HT-29 (cell line): ENCODE results near the gene ZMYND8. TPM values are rescaled to one million over a fixed set of nuclear protein-coding genes. Genes with fewer than 3 reads are reported as not detected.

Experiments used
- DNase-seq: peaks from one replicate; pipeline ENCODE4 v3.0.0-alpha.2; 2015; ENCODE audit warnings: low spot score
- total RNA-seq: library from RNA; depleted of rRNA; stranded (reverse); fragments of >200 nt; shearing (Covaris generic); gene quantifications from 2 replicates; pipeline ENCODE4 v1.2.3, GENCODE V29; 2014

The ZMYND8 gene
- total RNA-seq, 1 experiment from 2014 or later, result 30.9 TPM

DNA sequence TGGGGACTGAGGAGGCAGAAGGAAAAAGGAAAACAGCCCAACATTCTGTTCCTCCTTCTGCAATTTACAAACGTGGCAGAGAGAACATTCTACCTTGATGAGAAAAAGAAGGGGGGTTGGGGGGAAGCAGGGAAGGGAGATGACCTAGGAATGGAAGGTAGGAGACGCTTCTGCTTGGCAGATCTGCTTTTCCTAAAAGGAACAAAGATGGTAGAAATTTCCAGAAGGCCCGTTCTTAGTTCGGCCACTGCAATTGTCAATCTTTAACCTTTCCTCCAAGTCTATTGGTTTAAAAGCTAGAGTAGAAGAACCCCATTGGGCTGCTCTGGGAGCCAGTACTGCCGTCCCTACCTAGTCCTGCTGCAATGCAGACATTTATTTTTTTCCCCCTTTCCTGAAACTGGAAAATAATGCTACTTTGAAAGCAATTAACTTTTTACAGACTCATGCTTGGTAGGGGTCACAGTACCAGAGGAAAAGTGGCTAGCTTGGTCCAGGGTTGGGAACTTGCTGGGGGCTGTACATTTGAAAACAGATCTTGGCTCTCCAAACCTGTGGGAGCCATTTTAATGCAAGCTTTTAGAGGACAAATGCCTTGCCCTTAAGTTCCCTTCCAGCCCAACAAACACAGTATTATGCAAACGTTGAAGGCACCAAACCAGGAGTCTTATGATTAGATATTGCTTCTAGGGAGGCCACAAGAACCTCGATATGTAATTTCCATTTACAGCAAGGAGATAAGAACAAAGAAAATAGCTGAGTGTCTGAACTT lies 2.6 kb downstream of the ZMYND8 start:
- peak; percentile 41 for DNase-seq

DNA sequence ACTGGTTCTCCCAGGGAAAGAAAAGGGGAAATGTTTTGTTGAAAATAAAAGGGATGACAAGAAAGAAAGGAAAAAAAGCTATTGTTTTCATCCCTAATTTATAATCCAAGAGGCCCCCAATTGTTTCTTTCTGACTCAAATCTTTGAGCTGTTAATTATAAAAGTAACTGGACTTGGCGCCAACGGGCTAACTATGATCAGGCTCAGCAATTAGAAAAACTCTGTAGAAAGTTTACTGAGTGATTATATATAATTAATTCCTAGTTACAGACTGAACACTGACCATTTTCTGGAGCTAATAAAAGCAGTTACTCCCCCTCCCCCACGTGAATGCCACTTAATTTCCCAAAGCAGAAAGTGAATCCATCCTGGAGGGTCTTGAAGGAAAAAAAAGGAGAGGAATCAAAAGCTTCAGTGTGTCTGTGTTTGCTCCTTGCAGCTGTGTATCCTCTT lies 3.2 kb downstream of the ZMYND8 start:
- no peak for DNase-seq

DNA sequence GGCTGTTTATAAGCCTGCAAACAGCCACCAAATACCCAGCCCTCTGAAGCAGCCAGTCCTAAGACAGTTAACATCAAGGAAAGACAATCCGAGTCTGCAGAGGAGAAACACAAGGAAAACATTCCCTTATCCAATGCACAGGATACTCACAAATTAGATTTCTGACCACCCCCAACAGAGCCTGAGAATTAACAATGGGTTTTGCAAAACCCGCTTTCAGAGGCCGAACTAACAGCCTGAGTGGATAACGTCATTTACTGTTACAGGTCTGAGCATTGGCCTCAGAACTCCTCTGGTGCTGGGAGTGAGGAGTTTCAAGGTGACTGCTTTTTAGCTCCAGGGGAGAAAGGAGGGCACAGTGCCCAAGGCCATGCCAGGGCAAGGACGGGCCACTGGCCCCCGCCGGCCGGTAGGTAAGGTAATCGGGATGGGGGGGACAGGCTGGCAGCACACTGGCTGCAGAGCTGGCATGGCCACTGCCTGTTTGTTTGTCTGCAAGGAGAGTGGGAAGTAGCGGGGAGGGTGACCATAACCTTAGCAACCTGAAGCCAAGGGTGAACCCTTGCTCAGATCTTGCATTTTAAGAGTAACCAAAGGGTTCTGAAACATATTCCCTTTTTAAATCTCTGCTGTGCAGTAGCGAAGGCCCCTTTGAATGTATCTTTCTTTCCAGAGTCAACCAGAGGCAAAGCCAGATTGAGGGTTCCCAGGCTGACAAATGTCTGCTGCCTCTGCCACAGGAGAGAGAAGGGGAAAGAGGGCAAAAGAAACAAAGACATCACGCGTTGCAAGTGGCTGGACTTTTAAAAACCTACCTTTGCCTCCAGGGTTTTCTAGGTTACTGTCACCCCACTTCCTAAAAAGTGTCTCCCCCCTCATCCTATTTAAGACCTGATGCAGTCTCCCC lies 3.9 kb downstream of the ZMYND8 start:
- peak; percentile 51 for DNase-seq

DNA sequence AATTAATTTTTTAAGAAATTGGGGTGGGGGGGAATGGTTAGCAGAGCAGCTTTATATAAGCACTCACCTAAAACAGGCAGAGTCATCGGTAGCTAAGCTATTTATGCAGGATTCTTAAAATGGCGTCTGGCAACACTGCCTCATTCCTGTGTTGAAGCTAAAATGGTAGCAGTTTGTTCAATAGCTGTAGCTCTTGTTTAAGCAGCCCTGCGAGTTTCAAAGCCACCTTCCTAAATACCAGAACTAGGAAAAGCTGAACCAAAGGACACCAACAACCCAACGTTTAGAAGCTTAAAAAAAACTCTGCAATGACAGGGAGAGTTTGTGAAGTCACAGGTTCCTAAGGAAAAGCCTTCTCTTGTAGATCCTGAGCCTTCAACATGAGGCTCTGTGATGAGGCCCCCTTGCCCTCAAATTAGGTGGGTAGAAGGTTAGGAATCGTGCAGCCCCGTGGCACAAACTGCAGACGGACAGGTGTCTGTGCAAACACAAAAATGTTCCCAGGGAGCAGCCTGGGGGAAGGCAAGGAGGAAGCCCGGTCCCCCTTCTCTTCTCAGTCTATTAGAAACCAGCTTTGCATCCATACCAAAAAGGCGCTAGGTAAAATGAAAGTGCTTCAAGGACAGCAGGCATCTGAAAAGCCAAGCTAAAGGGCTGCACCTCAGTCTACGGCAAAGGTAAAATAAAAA lies 4.7 kb downstream of the ZMYND8 start:
- peak; percentile 42 for DNase-seq

DNA sequence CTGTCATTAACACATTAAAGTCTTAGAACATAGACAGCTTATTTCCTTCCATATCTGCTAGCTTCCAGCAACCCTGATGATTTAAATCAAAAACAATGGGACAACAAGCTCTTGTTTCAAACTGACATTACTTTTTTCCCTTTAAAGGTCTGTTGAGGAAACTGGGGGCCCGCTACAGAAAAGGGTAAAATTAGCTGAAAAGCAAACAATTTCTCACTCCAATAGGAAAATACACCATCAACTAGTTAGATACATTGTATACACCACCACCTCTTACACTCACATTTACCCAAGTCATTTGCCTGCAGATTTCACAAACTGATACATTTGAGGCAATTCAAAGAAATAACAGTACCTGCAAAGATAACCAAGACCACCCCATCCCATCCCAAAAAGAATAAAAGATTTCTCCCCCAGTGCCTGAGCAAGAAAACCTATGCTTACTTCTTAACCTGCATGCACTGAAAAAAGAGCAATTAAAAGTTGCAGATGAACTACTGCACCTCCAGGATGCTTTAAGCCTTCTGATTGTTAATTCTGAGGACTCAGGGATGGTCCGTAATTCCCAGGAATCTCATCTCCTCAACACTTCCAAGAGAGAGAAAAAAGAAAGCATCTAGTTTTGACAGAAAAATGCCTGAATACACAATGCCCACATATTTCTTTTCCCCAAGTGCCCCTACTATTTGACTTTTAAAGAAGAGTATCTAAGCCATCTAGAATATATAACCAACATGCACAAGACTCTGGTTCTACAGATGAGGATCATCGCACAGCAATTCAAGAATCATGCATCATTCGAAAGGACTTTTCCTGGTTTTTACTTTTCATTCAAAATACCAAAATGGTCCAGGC lies 5.6 kb downstream of the ZMYND8 start:
- no peak for DNase-seq

DNA sequence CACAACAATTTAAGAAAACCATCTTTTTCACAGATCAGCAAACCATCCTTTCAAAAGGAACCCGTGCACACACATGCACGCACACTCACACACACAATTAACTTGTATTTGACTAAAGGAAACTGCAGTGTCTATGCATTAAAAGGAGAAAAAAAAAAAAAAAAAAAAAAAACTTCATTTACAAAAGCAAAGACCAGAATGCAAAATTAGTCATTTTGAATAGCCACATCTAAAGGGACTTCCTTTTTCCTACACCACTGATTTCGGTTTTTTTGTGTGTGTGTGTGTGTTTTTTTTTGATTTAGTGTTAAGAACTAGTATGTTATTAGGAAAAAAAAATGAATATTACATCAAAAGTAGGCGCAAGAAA lies 6.3 kb downstream of the ZMYND8 start:
- no peak for DNase-seq

DNA sequence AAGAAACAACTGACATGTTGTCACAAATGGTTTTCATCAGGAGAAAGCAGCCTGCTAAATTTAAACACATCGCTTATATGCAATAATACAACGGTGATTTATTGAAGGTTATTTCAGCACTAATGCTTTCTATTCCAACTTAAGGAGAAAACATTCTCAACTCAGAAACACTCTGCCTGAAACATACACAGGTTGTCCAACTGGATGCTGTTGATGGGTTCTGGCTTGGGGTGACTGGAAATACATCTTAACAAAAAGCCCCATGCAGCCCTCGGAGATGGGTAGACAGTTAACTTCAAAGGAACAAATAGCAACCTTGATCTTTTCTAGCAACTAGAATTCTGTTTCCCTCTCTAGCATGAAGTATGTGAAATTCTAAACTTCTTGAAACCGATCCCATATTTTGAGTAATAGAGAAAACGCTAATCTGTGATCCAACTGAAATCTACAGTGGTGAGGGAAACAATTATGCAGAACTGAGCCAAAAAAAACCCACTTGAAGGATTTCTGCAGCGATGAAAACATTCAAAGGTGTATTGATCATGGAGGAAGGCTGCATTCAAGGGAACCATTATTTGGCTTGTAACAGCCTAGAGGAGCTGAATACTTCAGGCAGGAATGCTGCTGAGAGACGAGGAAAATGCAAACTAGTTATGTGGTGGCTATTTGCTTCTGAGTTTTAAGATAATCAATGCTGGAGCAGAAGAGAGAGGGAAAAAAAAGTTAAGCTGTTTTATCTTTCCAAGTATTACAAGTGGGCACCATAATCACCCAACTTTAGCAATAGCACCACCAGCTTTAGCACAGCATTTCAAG lies 6.9 kb downstream of the ZMYND8 start:
- DNase-seq, result no peak

DNA sequence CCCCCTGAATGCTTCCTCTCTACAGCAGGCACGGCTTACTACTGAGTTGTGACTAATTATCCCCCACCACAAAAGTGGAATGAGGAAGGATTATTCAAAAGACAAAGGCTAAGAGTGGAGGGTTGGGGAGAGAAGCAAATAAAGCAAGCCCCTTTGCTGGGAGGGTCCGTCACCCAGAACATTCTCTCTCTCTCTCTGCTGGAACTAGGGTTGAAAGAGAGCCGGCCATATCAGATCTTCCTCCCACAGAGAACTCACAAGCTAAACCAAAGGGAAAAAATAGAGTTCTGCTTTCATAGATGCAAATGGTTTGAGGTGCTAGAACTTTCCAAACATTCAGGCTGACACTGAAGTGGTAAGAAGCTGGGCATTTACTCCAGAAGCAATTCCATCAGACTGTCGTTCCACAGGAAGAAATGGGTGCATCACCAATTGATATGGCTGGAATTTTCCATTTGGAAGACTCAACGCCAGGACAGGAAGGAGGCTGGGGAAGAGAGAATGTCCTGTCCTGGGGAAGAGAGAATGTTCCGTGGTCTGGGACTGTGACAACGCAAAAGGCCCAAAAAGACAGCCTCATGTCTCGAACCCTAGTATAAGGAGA lies 7.9 kb downstream of the ZMYND8 start:
- DNase-seq, result no peak

DNA sequence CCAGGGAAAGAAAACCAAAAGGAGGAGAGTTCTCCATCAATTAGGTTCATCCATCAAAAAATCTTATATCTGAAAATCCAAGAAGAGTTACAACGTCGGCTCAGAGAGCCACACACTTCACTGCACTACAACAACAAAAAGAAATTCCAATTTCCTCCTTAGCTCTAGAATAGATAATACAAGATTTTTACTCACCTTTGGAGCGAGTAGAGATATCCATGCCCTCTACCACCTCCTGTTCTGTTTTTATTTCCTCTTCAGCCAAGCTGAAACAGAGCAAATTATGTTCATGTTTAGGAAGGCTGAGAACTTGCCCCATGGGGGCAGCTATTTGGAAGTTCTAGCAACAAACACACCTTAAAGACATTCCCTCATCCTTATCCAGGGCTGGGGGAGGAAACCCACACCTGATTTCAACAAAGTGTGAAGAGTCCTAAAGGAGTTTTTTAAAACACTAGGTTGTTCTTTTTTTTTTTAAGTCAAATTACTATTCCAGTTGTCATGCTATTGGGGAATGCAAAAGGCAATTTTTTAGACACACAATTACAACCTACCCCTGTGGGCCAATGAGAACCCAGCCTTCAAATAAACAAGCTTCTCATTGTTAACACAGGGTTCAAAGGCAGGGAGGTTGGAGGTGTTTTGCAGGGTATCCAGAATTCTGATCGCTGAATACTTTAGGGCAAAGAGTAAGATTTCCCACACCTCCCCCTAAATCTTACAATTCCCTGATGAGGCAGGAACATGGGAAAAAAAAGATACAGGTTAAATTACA lies 8.7 kb downstream of the ZMYND8 start:
- DNase-seq, result no peak

DNA sequence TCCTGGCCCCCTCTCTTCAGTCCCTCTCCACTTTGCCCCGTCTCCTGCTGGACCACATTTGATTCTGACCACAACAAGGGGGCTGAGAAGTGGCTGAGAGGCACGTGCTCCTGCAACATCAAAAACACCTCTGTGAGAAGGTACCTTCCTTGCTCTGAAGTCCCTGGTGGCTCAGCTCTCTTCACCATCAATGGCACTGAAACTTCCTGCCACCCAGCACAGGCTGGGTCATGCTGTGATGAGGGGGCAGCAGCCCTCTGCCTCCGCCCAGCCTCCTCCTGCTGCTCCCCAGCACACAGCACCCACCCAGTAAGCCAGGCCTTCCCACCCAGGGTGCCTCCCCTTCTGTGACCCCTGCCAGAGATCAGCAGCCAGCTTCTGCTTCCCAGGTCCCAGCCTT lies 10.3 kb downstream of the ZMYND8 start:
- DNase-seq, result no peak

DNA sequence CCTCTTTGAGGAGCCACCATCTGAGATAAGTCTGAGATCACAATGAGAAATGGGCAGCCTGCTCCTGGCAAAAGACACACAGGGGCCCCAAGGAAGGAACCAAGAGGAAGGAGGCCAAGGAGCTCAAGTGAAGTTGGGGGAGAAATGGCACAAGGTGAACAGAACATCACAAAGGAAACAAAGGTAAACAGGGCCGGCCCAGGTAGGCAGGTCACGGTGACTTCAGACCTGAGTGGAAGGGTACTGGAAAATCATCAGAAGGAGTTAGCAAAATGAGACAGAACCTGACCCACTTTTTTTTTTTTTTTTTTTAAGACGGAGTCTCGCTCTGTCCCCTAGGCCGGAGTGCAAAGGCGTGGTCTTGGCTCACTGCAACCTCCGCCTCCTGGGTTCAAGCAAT lies 11.3 kb downstream of the ZMYND8 start:
- no peak for DNase-seq

DNA sequence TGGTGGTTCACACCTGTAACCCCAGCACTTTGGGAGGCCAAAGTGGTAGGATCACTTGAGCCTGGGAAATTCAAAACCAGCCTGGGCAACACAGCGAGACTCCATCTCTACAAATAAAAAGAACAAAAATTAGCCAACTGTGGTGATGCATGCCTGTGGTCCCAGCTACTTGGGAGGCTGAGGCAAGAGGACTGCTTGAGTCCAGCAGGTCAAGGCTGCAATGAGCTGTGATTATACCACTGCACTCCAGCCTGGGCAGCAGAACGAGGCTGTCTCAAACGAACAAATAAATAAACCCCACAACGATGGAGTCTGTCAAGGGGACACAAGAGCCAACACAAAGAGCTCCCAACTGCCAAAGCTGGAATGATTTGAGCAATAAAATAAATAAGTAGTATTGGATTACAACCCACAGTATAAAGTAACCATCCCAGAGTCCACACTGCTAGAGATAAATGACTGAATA lies 13.5 kb downstream of the ZMYND8 start:
- no peak for DNase-seq

DNA sequence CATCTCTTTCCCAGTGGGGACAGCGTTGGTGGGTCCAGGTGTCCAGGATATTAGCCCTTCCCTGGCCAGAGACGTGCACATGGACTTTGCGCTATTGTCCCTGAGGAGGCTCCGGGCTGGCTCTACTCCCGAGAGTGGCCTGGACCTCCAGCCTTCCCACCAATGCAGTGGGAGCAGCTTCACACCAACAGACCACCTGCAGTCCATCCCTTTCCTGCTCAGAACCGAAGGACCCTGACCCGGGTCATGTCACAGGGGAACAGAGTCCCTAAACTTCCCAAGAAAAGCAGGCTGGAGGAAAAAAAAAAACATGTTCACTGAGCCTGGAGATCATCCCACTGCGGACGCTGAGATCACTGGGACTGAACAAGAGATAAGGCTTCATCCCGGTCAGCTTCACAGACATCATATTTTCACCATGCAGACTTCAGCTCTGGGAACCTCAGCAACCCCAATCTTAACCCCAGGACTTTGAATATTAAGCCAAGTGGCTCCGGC lies 18.3 kb downstream of the ZMYND8 start:
- DNase-seq, result no peak

DNA sequence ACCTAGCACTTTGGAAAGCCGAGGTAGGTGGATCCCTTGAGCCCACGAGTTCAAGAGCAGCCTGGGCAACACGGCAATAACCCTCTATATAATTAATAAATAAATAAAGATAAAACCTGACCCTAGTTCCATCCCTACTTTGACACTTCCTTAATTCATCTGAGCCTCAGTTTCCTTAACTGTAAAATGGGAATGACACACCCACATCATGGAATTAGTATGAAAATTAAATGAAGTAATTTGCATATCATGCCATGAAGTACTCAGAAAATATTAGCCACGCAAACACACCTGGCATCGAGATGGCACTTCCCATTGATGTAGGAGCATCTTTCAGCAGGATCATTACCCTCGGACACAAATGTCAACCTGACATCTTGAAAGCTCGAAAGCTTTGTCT lies 19.1 kb downstream of the ZMYND8 start:
- no peak for DNase-seq

DNA sequence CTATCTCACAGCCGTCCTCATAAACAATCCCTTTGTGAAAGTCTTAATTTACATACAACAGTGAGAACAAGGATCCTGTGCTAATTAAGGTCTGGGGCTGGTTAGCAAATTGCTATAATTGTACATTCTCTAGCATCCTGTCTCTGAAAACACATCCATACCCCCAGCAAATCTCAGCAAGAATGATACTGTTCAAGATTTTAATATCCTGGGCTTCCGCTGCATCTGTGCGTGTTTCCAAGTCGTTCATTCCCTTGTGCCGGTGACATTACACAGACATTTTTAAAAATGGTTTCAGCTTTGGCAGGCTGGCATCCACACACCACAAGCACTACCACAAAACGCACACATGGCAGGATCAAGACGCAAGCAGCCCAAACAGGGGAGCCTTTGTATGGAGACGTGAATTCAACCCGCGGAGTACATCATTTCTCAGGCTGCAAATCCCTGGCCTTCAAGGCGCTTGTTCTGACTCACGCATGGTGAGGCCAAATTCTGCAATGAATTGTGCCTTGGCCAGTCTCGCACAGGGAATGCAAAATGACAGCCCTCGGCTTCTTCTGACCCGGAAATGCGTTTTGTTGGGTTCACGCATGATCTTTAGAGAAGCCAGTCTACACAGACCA lies 20.3 kb downstream of the ZMYND8 start:
- no peak for DNase-seq

DNA sequence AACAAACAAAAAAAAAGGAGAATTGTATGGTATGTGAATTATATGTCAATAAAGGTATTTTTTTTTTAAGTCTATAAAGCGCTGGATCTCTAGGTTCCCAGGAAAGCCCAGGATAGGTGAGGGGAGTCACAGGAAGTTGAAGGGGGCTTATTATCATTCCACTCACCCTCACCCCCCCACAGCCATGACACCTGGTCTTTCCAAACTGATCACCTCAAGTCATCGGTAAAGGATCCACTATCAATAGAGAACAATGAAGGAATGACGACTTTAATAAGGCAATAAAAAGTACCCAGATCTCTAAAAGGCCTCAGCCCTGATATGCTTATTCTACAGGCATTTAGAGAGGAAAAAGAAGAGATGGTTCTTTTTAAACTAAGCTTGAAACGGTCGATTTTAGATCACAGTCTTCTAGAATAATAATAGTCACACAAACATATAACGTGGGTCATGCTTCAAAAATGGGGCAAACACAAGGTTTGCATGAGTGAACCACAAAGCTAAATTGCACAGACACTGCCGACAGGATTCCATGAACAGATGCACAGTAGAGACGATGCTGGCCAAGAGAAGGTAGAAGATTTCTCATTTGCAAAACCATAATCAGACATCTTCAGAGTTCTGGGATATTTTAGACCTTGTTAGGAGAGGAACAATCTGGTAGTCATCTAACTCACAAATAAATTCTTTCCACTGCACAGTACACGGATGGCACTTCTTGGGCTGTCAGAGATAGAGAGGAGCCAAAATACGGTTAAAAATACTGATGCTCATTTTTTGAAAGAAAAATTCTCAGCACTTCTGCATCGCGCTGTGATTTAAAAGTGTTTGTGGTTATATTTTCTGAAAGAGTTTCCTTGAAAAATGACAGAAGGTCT lies 21.0 kb downstream of the ZMYND8 start:
- DNase-seq, result no peak

DNA sequence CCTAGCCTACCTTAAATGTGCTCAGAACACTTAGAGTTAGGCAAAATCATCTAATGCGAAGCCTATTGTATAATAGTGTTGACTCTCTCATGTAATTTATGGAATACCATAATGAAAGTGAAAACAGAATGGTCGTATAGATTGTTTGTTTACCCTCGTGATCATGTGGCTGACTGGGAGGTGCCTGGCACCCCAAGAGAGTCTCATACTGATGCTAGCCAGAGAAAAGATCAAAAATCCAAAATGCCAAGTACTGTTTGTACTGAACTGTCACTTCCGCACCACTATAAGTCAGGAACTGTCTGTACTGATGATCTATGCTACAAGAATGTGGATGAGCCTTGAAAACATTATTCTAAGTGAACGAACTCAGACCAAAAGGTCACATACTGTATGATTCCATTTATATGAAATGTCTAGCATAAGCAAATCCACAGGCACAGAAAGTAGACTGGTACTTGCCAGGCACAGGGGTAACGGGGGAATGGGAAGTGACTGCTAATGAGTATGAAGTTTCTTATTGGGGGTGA lies 22.4 kb downstream of the ZMYND8 start:
- peak; percentile 74 for DNase-seq
